DOHH2 (cell line): ENCODE results near the gene ATP5IF1.

Experiments used
- H3F3A ChIP-seq: fragments of 200-600 bp; sonication (generic), shearing (Covaris generic); 2 replicates; pipeline ENCODE4 v1.6.0; 2016; ENCODE audit warnings: antibody characterized with exemption, mild to moderate bottlenecking; ENCODE audit not compliant: control insufficient read depth, insufficient read depth
- H3K27ac ChIP-seq: fragments of 200-600 bp; sonication (generic); 2 replicates; pipeline ENCODE4 v1.5.1; 2014; ENCODE audit warnings: low read depth, mild to moderate bottlenecking, low read length, moderate library complexity
- H3K27me3 ChIP-seq: fragments of 200-600 bp; sonication (generic); 2 replicates; pipeline ENCODE4 v1.6.1; 2014; ENCODE audit warnings: mild to moderate bottlenecking, low read length, mixed read lengths; ENCODE audit not compliant: control insufficient read depth
- H3K36me3 ChIP-seq: fragments of 200-600 bp; sonication (generic); 2 replicates; pipeline ENCODE4 v1.6.1; 2014; ENCODE audit warnings: mild to moderate bottlenecking, low read length, moderate library complexity, mixed read lengths; ENCODE audit not compliant: control insufficient read depth
- H3K4me1 ChIP-seq: fragments of 200-600 bp; sonication (generic); 2 replicates; pipeline ENCODE4 v1.6.1; 2014; ENCODE audit warnings: mild to moderate bottlenecking, low read length, mixed read lengths; ENCODE audit not compliant: control insufficient read depth
- H3K4me2 ChIP-seq: fragments of 200-600 bp; sonication (generic); 2 replicates; pipeline ENCODE4 v1.6.0; 2014; ENCODE audit warnings: mild to moderate bottlenecking, low read length, moderate library complexity
- H3K4me3 ChIP-seq: fragments of 200-600 bp; sonication (generic); 2 replicates; pipeline ENCODE4 v1.5.1; 2014; ENCODE audit warnings: mild to moderate bottlenecking, low read length, mixed read lengths
- H3K79me2 ChIP-seq: fragments of 200-600 bp; sonication (generic); 2 replicates; pipeline ENCODE4 v1.6.1; 2014; ENCODE audit warnings: mild to moderate bottlenecking, low read length, mixed read lengths; ENCODE audit not compliant: control insufficient read depth
- H3K9me2 ChIP-seq: fragments of 200-600 bp; sonication (generic); replicated peaks from 2 replicates; pipeline ENCODE4 v1.6.1; 2014; ENCODE audit warnings: mild to moderate bottlenecking, low read length, mixed read lengths; ENCODE audit not compliant: control insufficient read depth
- H3K9me3 ChIP-seq: fragments of 200-600 bp; sonication (generic); 2 replicates; pipeline ENCODE4 v1.6.1; 2014; ENCODE audit warnings: antibody characterized with exemption, low read length, mixed read lengths; ENCODE audit not compliant: control insufficient read depth, insufficient read depth
- H4K20me1 ChIP-seq: fragments of 200-600 bp; sonication (generic); 2 replicates; pipeline ENCODE4 v1.6.0; 2014; ENCODE audit warnings: low read depth, mild to moderate bottlenecking, antibody characterized with exemption, low read length, moderate library complexity; ENCODE audit not compliant: control insufficient read depth, insufficient read depth
- EZH2phosphoT487 ChIP-seq: fragments of 200-600 bp; sonication (generic); IDR thresholded peaks from 2 replicates; pipeline ENCODE4 v1.6.1; 2017; ENCODE audit warnings: borderline replicate concordance, mild to moderate bottlenecking, antibody characterized with exemption, low read length, moderate library complexity, mixed read lengths
- TF ChIP-seq, protein P1 (sequence below): fragments of 200-600 bp; sonication (generic); IDR thresholded peaks from one replicate; pipeline ENCODE4 v1.5.1; 2014; ENCODE audit warnings: antibody characterized with exemption, mild to moderate bottlenecking, low read depth, low read length; ENCODE audit not compliant: poor library complexity, severe bottlenecking

The ATP5IF1 gene

GRCh38 chr1:28239004-28239403, 3.1 kb downstream of the ATP5IF1 start:
- H3K4me1 ChIP-seq, result peaks cover 85% of the 10 kb centered on the region
- H3K36me3 ChIP-seq, result peaks cover 55% of the 10 kb centered on the region
- H3K27ac ChIP-seq, result peak overlapping the region; percentile 72
- peaks cover 43% of the 10 kb centered on the region for H3K79me2 ChIP-seq
- H3F3A ChIP-seq, result peaks cover 59% of the 10 kb centered on the region
- peak overlapping the region; percentile 9; the same call in 1 of the 2 replicates for H3K4me2 ChIP-seq
- H3K4me3 ChIP-seq, result no peak overlapping the region
- no peaks in the 10 kb centered on the region for H3K27me3 ChIP-seq
- H3K9me3 ChIP-seq, result no peaks in the 10 kb centered on the region
- H4K20me1 ChIP-seq, result no peaks in the 10 kb centered on the region; the same call in 1 of the 2 replicates
- H3K9me2 ChIP-seq, result no peaks in the 10 kb centered on the region
- TF ChIP-seq, protein P1, sequence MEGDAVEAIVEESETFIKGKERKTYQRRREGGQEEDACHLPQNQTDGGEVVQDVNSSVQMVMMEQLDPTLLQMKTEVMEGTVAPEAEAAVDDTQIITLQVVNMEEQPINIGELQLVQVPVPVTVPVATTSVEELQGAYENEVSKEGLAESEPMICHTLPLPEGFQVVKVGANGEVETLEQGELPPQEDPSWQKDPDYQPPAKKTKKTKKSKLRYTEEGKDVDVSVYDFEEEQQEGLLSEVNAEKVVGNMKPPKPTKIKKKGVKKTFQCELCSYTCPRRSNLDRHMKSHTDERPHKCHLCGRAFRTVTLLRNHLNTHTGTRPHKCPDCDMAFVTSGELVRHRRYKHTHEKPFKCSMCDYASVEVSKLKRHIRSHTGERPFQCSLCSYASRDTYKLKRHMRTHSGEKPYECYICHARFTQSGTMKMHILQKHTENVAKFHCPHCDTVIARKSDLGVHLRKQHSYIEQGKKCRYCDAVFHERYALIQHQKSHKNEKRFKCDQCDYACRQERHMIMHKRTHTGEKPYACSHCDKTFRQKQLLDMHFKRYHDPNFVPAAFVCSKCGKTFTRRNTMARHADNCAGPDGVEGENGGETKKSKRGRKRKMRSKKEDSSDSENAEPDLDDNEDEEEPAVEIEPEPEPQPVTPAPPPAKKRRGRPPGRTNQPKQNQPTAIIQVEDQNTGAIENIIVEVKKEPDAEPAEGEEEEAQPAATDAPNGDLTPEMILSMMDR, result no peak
- no peak for TF ChIP-seq EZH2phosphoT487

GRCh38 chr1:28240024-28240423, 4.1 kb downstream of the ATP5IF1 start:
- H3K4me1 ChIP-seq, result peaks cover 87% of the 10 kb centered on the region
- TF ChIP-seq, protein P1, result no peak
- TF ChIP-seq EZH2phosphoT487, result no peak
- H3K27me3 ChIP-seq, result no peaks in the 10 kb centered on the region
- no peak overlapping the region for H3K4me2 ChIP-seq
- no peaks in the 10 kb centered on the region for H3K9me2 ChIP-seq
- no peaks in the 10 kb centered on the region; the same call in 1 of the 2 replicates for H4K20me1 ChIP-seq
- H3K36me3 ChIP-seq, result peaks cover 61% of the 10 kb centered on the region
- peaks cover 63% of the 10 kb centered on the region for H3F3A ChIP-seq
- 0 out of 2 replicates have a peak overlapping the region, but pooled peaks have one; percentile 72 for H3K27ac ChIP-seq
- no peaks in the 10 kb centered on the region for H3K9me3 ChIP-seq
- H3K4me3 ChIP-seq, result no peak overlapping the region
- H3K79me2 ChIP-seq, result peaks cover 45% of the 10 kb centered on the region

GRCh38 chr1:28241638-28242241, 5.8 kb downstream of the ATP5IF1 start:
- Histone ChIP-seq H3K4me1 (peaks cover 87% of the 10 kb centered on the region), H3K4me2 (peak overlapping the region; percentile 34), H3K9me3 (no peaks in the 10 kb centered on the region), H3K79me2 (peaks cover 47% of the 10 kb centered on the region), H4K20me1 (no peaks in the 10 kb centered on the region; the same call in 1 of the 2 replicates), H3K9me2 (no peaks in the 10 kb centered on the region), H3K27me3 (no peaks in the 10 kb centered on the region), H3K36me3 (peaks cover 56% of the 10 kb centered on the region), H3K27ac (peak overlapping the region; percentile 29; the same call in 1 of the 2 replicates), H3K4me3 (no peak overlapping the region), H3F3A (peaks cover 72% of the 10 kb centered on the region)
- TF ChIP-seq, protein P1, result no peak
- TF ChIP-seq EZH2phosphoT487, result no peak
